CD14-positive monocyte (primary cell): Measurements from ENCODE around the gene CYP3A5. TPM values are rescaled to one million over a fixed set of nuclear protein-coding genes. Genes with fewer than 3 reads are reported as not detected.
"Not testable (repeated sequence)": the region's sequence is repeated elsewhere in the genome, so short reads cannot be mapped to it uniquely, and the experiment has no call there.

Experiments
- DNase-seq, 3 donors: peaks; one replicate each; pipeline ENCODE4 v3.0.0-alpha.2; 2011 to 2022
- H2AFZ ChIP-seq: 2 replicates; pipeline ENCODE4 v1.6.0; 2012; ENCODE audit warnings: mild to moderate bottlenecking, low read depth, low read length, inconsistent platforms; ENCODE audit not compliant: insufficient read depth, poor library complexity, severe bottlenecking
- H3K27ac ChIP-seq, 2 donors: 1 replicate in 1 of 2; 2 replicates in 1 of 2; pipeline ENCODE4 v1.5.1; 2012 to 2013; ENCODE audit warnings: low read length in 2 of 2, control low read depth in 1 of 2, inconsistent platforms in 1 of 2, low read depth in 1 of 2, mild to moderate bottlenecking in 1 of 2
- H3K27me3 ChIP-seq, 2 donors: one replicate each; pipeline versions ENCODE4 v1.6.0 to v1.6.1; 2011 to 2013; ENCODE audit warnings: low read length in 2 of 2; ENCODE audit not compliant: control insufficient read depth in 2 of 2, insufficient read depth in 2 of 2
- H3K36me3 ChIP-seq, 2 donors: replicated peaks in 1 of 2; 1 replicate in 1 of 2; 2 replicates in 1 of 2; pipeline versions ENCODE4 v1.5.1 to v1.6.1; 2012 to 2013; ENCODE audit warnings: low read length in 2 of 2, control low read depth in 1 of 2, inconsistent platforms in 1 of 2, mild to moderate bottlenecking in 1 of 2; ENCODE audit not compliant: insufficient read depth in 2 of 2, control insufficient read depth in 1 of 2
- H3K4me1 ChIP-seq, 2 donors: 1 replicate in 1 of 2; 2 replicates in 1 of 2; pipeline versions ENCODE4 v1.5.1 to v1.6.1; 2012 to 2013; ENCODE audit warnings: low read length in 2 of 2, control low read depth in 1 of 2, inconsistent platforms in 1 of 2, mild to moderate bottlenecking in 1 of 2, moderate library complexity in 1 of 2; ENCODE audit not compliant: insufficient read depth in 2 of 2, control insufficient read depth in 1 of 2
- H3K4me2 ChIP-seq: replicated peaks from 2 replicates; pipeline ENCODE3; 2012; ENCODE audit warnings: low read length, moderate library complexity, mild to moderate bottlenecking; ENCODE audit not compliant: poor library complexity, severe bottlenecking; ENCODE audit errors: extremely low read depth
- H3K4me3 ChIP-seq, 3 experiments: fragments of 200-600 bp in 1 of 3; sonication (generic) in 1 of 3; replicated peaks in 1 of 3; 1 replicate in 2 of 3; 2 replicates in 1 of 3; pipeline ENCODE4 v1.5.1; 2011 to 2013; ENCODE audit warnings: low read length in 3 of 3, mild to moderate bottlenecking in 3 of 3, control low read depth in 2 of 3, low read depth in 2 of 3, inconsistent platforms in 1 of 3, moderate library complexity in 1 of 3
- H3K79me2 ChIP-seq: 2 replicates; pipeline ENCODE4 v1.6.0; 2012; ENCODE audit warnings: mild to moderate bottlenecking, control low read depth, inconsistent platforms, low read length, moderate library complexity; ENCODE audit not compliant: insufficient read depth
- H3K9ac ChIP-seq: 2 replicates; pipeline ENCODE4 v1.6.0; 2017; ENCODE audit warnings: low read length, mild to moderate bottlenecking; ENCODE audit not compliant: insufficient read depth, poor library complexity, severe bottlenecking
- H3K9me3 ChIP-seq, 2 donors: replicated peaks in 1 of 2; 1 replicate in 1 of 2; 2 replicates in 1 of 2; pipeline versions ENCODE4 v1.5.1 to v1.6.1; 2012 to 2013; ENCODE audit warnings: low read length in 2 of 2, control low read depth in 1 of 2; ENCODE audit not compliant: control insufficient read depth in 1 of 2, insufficient read depth in 1 of 2
- H4K20me1 ChIP-seq: 2 replicates; pipeline ENCODE4 v1.6.0; 2012; ENCODE audit warnings: mild to moderate bottlenecking, low read length, control low read depth, moderate library complexity; ENCODE audit not compliant: insufficient read depth
- H3K27ac Mint-ChIP-seq, 7 donors: one replicate each; pipeline ENCODE4 v1.8.0; 2020; ENCODE audit warnings: mild to moderate bottlenecking in 7 of 7, mixed read lengths in 7 of 7, moderate library complexity in 6 of 7, inconsistent platforms in 2 of 7
- H3K27me3 Mint-ChIP-seq, 3 donors: one replicate each; pipeline ENCODE4 v1.8.0; 2021 to 2022; ENCODE audit warnings: low read depth in 3 of 3, mild to moderate bottlenecking in 3 of 3, mixed read lengths in 3 of 3, moderate library complexity in 3 of 3, inconsistent platforms in 1 of 3
- H3K36me3 Mint-ChIP-seq, 2 donors: one replicate each; pipeline ENCODE4 v1.8.0; 2020; ENCODE audit warnings: mixed read lengths in 2 of 2, inconsistent platforms in 1 of 2, mild to moderate bottlenecking in 1 of 2
- H3K4me1 Mint-ChIP-seq: one replicate; pipeline ENCODE4 v1.8.0; 2020; ENCODE audit warnings: mild to moderate bottlenecking, mixed read lengths
- H3K4me3 Mint-ChIP-seq, 2 donors: one replicate each; pipeline ENCODE4 v1.8.0; 2020; ENCODE audit warnings: mild to moderate bottlenecking in 2 of 2, mixed read lengths in 2 of 2, moderate library complexity in 1 of 2
- H3K9me3 Mint-ChIP-seq, 7 donors: one replicate each; pipeline ENCODE4 v1.8.0; 2020 to 2022; ENCODE audit warnings: mixed read lengths in 7 of 7, mild to moderate bottlenecking in 6 of 7, moderate library complexity in 6 of 7, inconsistent platforms in 2 of 7
- WGBS: methylation state at CpG from one replicate; pipeline ENCODE4 v1.1.5; 2013; ENCODE audit warnings: missing lambda C conversion rate; ENCODE audit not compliant: insufficient coverage; 5-methylcytosine and 5-hydroxymethylcytosine counted together
- intact Hi-C, 2 donors: fragments of 100-400 bp; cut with micrococcal nuclease; formaldehyde crosslinking; loops; one replicate each; pipeline versions ENCODE4 v1.15.0 to v1.15.1; 2023
- polyA plus RNA-seq, 3 donors: library from polyadenylated mRNA; depleted of rRNA in 1 of 3; unstranded in 2 of 3; stranded (reverse) in 1 of 3; fragments of 300-500 nt in 2 of 3; fragments of >200 nt in 1 of 3; fragmentation: Illumina TruSeq in 2 of 3; gene quantifications; 1 replicate in 2 of 3; 2 replicates in 1 of 3; pipeline ENCODE4 v1.2.3, GENCODE V29; 2012 to 2021
- TF ChIP-seq, protein P1 (sequence below): fragments of 200-600 bp; IDR thresholded peaks from one replicate; pipeline ENCODE4 v1.8.0; 2022; ENCODE audit warnings: antibody characterized with exemption, mild to moderate bottlenecking

Gene CYP3A5
- polyA plus RNA-seq, 3 donors, result 0.05 TPM; not detected in 2

DNA sequence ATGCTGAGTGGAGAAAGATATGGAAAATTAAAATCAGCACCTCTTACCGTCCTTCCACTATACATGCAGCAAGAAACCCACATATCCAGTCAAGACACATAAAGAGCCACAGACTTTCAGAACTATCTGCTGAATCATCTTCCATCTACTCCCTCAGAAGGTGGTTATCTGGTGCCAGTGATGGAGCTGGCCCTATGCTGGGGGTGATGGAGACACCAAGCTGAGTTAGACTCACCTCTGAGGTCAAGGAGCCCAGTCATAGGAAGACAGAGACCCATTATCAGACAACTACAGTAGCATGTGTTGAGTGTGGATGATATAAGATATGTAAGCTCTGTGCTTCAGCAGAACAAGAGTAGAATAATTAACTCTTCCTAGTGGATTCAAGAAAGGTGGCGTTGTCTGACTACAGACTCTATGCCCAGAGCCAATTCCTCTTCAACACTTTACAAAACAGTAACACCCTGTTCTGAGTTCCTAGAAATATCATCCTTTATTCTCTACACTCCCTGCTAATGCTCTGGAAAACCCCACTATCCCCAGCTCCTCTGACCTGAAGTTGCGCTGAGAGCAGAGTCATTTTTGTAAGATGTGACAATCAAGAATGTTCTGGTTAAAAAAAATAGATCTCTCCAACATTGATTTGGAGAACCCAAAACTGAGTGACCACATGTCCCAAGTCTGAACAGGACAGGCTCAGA, 14.3 kb downstream of the CYP3A5 start:
- no peak for DNase-seq
- no peak overlapping the region for H3K27ac ChIP-seq
- no peaks in the 10 kb centered on the region for H3K27me3 ChIP-seq
- H4K20me1 ChIP-seq, result no peaks in the 10 kb centered on the region
- no peaks in the 10 kb centered on the region for H3K36me3 ChIP-seq
- intact Hi-C loops, result no loop called here
- H3K36me3 Mint-ChIP-seq, result peaks cover 18 to 20% of the 10 kb centered on the region in 2 donors
- no peaks in the 10 kb centered on the region for H3K79me2 ChIP-seq
- peak overlapping the region in 1 of 7 donors; percentile 74 for H3K27ac Mint-ChIP-seq
- peaks cover 20% of the 10 kb centered on the region for H3K4me1 Mint-ChIP-seq
- H3K9me3 Mint-ChIP-seq, result peaks cover 0 to 3% (median 2%) of the 10 kb centered on the region in 7 donors
- no peak overlapping the region for H3K4me2 ChIP-seq
- H3K4me3 Mint-ChIP-seq, result no peak overlapping the region
- peaks cover 0 to 4% (median 0%) of the 10 kb centered on the region in 3 donors for H3K27me3 Mint-ChIP-seq
- H3K4me3 ChIP-seq, result no peak overlapping the region
- no peak overlapping the region for H2AFZ ChIP-seq
- WGBS, result no CpG with 5 or more reads among the region's 3 CpGs
- TF ChIP-seq, protein P1, sequence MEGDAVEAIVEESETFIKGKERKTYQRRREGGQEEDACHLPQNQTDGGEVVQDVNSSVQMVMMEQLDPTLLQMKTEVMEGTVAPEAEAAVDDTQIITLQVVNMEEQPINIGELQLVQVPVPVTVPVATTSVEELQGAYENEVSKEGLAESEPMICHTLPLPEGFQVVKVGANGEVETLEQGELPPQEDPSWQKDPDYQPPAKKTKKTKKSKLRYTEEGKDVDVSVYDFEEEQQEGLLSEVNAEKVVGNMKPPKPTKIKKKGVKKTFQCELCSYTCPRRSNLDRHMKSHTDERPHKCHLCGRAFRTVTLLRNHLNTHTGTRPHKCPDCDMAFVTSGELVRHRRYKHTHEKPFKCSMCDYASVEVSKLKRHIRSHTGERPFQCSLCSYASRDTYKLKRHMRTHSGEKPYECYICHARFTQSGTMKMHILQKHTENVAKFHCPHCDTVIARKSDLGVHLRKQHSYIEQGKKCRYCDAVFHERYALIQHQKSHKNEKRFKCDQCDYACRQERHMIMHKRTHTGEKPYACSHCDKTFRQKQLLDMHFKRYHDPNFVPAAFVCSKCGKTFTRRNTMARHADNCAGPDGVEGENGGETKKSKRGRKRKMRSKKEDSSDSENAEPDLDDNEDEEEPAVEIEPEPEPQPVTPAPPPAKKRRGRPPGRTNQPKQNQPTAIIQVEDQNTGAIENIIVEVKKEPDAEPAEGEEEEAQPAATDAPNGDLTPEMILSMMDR, result no peak
- H3K4me1 ChIP-seq, result peaks cover 8 to 14% of the 10 kb centered on the region in 2 donors
- H3K9me3 ChIP-seq, result no peaks in the 10 kb centered on the region
- no peak overlapping the region for H3K9ac ChIP-seq

DNA sequence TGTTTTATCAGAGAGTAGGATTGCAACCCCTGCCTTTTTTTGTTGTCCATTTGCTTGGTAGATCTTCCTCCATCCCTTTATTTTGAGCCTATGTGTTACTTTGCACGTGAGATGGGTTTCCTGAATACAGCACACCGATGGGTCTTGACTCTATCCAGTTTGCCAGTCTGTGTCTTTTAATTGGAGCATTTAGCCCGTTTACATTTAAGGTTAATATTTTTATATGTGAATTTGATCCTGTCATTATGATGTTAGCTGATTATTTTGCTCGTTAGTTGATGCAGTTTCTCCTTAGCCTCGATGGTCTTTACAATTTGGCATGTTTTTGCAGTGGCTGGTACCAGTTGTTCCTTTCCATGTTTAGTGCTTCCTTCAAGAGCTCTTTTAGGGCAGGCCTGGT, 21.9 kb downstream of the CYP3A5 start:
- H3K9me3 ChIP-seq, H3K4me1 Mint-ChIP-seq, H3K27me3 Mint-ChIP-seq, DNase-seq, intact Hi-C loops, H3K27ac Mint-ChIP-seq, H3K36me3 ChIP-seq, H3K4me3 ChIP-seq, H3K9ac ChIP-seq, H4K20me1 ChIP-seq, H3K27me3 ChIP-seq, H2AFZ ChIP-seq, H3K4me3 Mint-ChIP-seq, H3K4me1 ChIP-seq, H3K27ac ChIP-seq, H3K79me2 ChIP-seq, H3K4me2 ChIP-seq: not testable (repeated sequence)
- WGBS, result no CpG with 5 or more reads among the region's 5 CpGs
- Mint-ChIP-seq H3K9me3 (peaks cover 14 to 35% (median 17%) of the 10 kb centered on the region in 7 donors), H3K36me3 (peaks cover 11 to 15% of the 10 kb centered on the region in 2 donors)

DNA sequence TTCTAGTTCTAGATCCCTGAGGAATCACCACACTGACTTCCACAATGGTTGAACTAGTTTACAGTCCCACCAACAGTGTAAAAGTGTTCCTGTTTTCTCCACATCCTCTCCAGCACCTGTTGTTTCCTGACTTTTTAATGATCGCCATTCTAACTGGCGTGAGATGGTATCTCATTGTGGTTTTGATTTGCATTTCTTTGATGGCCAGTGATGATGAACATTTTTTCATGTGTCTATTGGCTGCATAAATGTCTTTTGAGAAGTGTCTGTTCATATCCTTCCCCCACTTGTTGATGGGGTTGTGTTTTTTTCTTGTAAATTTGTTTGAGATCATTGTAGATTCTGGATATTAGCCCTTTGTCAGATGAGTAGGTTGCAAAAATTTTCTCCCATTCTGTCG, 25.2 kb downstream of the CYP3A5 start:
- H3K9me3 Mint-ChIP-seq, result peaks cover 10 to 27% (median 12%) of the 10 kb centered on the region in 7 donors
- H3K4me3 Mint-ChIP-seq, intact Hi-C loops, H3K36me3 Mint-ChIP-seq, H3K79me2 ChIP-seq, H2AFZ ChIP-seq, H3K27ac Mint-ChIP-seq, H3K4me1 Mint-ChIP-seq, H3K4me2 ChIP-seq, H3K36me3 ChIP-seq, H3K27me3 Mint-ChIP-seq, H3K9me3 ChIP-seq, H3K27ac ChIP-seq, H3K9ac ChIP-seq, H3K4me1 ChIP-seq, H4K20me1 ChIP-seq, H3K27me3 ChIP-seq, DNase-seq, H3K4me3 ChIP-seq: not testable (repeated sequence)
- no CpG with 5 or more reads among the region's 3 CpGs for WGBS
